ENCODE results near the gene TMPRSS3.

GRCh38 chr21:42414066-42414465 lies 18.2 kb upstream of the TMPRSS3 start:
- TF ChIP-seq YY1 (IDR thresholded peaks at IDR 0.05; ENCODE audit: low read depth) = no peak
- no peak for TF ChIP-seq TAF1 (IDR thresholded peaks at IDR 0.05; ENCODE audit: low read depth)
- no peak for TF ChIP-seq ZBTB7A (IDR thresholded peaks at IDR 0.05; ENCODE audit: low read depth)
- no peak for TF ChIP-seq EGR1 (IDR thresholded peaks at IDR 0.05)
- no peak for TF ChIP-seq EP300 (IDR thresholded peaks at IDR 0.05; ENCODE audit: borderline replicate concordance)
- no peak for TF ChIP-seq REST (IDR thresholded peaks at IDR 0.05; ENCODE audit: low read depth)
- TF ChIP-seq CEBPB (IDR thresholded peaks at IDR 0.05) = no peak
- no peak for TF ChIP-seq MAX (IDR thresholded peaks at IDR 0.05)
- TF ChIP-seq FOXM1 (IDR thresholded peaks at IDR 0.05; ENCODE audit: borderline replicate concordance, low read depth) = no peak

Measured in Ishikawa (cell line).